Motor neuron (in vitro differentiated cells): ENCODE results near the gene SGCA. TPM values are rescaled to one million over a fixed set of nuclear protein-coding genes. Genes with fewer than 3 reads are reported as not detected.
A peak's percentile ranks its signal among the peaks of the same experiment; 100 is the strongest.

Experiments
- ATAC-seq, 8 experiments: fragments of 200-7000 bp; cut with Tn5 transposase; replicated peaks in 6 of 8; 2 replicates each; pipeline ENCODE4 v1.8.0; 2021; ENCODE audit warnings: mild to moderate bottlenecking in 8 of 8, moderate library complexity in 8 of 8
- H3K27ac ChIP-seq, 2 donors: fragments of 250-450 bp; sonication (Bioruptor Pico); 2 replicates each; pipeline ENCODE4 v1.9.0; 2021; ENCODE audit warnings: antibody characterized with exemption in 2 of 2, mild to moderate bottlenecking in 2 of 2, moderate library complexity in 1 of 2
- H3K4me1 ChIP-seq, 2 donors: fragments of 250-450 bp; sonication (Bioruptor Pico); replicated peaks in 1 of 2; 2 replicates each; pipeline ENCODE4 v1.6.1; 2021; ENCODE audit warnings: antibody characterized with exemption in 2 of 2, mild to moderate bottlenecking in 2 of 2, moderate library complexity in 1 of 2
- H3K4me3 ChIP-seq, 5 donors: fragments of 250-450 bp; sonication (Bioruptor Pico); 2 replicates each; pipeline ENCODE4 v1.9.0; 2021; ENCODE audit warnings: antibody characterized with exemption in 5 of 5, mild to moderate bottlenecking in 5 of 5, moderate library complexity in 4 of 5
- WGBS, 10 experiments: fragments of 450-650 bp; shearing (Covaris generic); methylation state at CpG; one replicate each; pipeline ENCODE4 v1.0.0; 2022; 5-methylcytosine and 5-hydroxymethylcytosine counted together
- in situ Hi-C, 9 experiments: fragments of 400-800 bp; cut with MboI; loops; one replicate each; pipeline ENCODE4 v1.15.0; 2021; ENCODE audit warnings: low sequenced_read_pairs in 9 of 9, low pct_unique_long_range_greater_than_20kb in 2 of 9; ENCODE audit not compliant: unreplicated experiment in 9 of 9
- total RNA-seq, 8 experiments: library from RNA; unstranded; fragments of 300-600 nt; gene quantifications; 2 replicates each; pipeline versions ENCODE4 v1.2.3 to v1.2.4, GENCODE V29; 2022

Gene SGCA
- total RNA-seq, result 1 to 10 TPM in 3 of 8 experiments, under 1 TPM in 3, not detected in 2; 0.22 to 3.4 (median 1.1) TPM

GRCh38 chr17:50165867-50166517 lies at the start of gene SGCA:
TSS of gene SGCA (plus strand) at chr17:50166005. CDS start at chr17:50166041, 36 bp downstream.
- peaks cover 5 to 6% of the 10 kb centered on the region in 2 donors for H3K4me1 ChIP-seq
- H3K4me3 ChIP-seq, result no peak within 1 kb of the TSS
- H3K27ac ChIP-seq, result no peak within 1 kb of the TSS
- ATAC-seq, result peak in 2 of 8 experiments; percentile 4 to 7
- in situ Hi-C loops, result no loop called here
- 40 to 64% methylated on average over 2 of the region's 15 CpGs; no CpG with 5 or more reads in 8 of the 10 experiments for WGBS, 10 experiments

- ATAC-seq, result peak; percentile 59 to 96 (median 90)
- in situ Hi-C loops, result no loop called here
- Histone ChIP-seq H3K27ac (peak overlapping the region in 1 of 2 donors; percentile 8), H3K4me1 (peaks cover 0 to 4% of the 10 kb centered on the region in 2 donors), H3K4me3 (peak overlapping the region in 1 of 5 donors; percentile 1)
- WGBS, 10 experiments, result 3% methylated on average over 8 of the region's 64 CpGs; no CpG with 5 or more reads in 9 of the 10 experiments
Measured at GRCh38 chr17:50117202-50118051, 48.4 kb upstream of the SGCA start.

GRCh38 chr17:50118076-50118827 lies 47.6 kb upstream of the SGCA start:
- ATAC-seq, result no peak
- H3K4me1 ChIP-seq, result peaks cover 3 to 7% of the 10 kb centered on the region in 2 donors
- H3K4me3 ChIP-seq, result no peak overlapping the region
- 67 to 100% (median 90%) methylated on average over 1 to 13 of the region's 23 CpGs; no CpG with 5 or more reads in 4 of the 10 experiments for WGBS, 10 experiments
- in situ Hi-C loops, result no loop called here
- no peak overlapping the region for H3K27ac ChIP-seq

- in situ Hi-C loops, result no loop called here
- no peak for ATAC-seq
- WGBS, 10 experiments, result 60 to 88% (median 70%) methylated on average over 1 to 2 of the region's 4 CpGs; no CpG with 5 or more reads in 6 of the 10 experiments
- Histone ChIP-seq H3K27ac (no peak overlapping the region), H3K4me3 (no peak overlapping the region), H3K4me1 (peaks cover 9 to 13% of the 10 kb centered on the region in 2 donors)
Measured at GRCh38 chr17:50118828-50119218, 47.0 kb upstream of the SGCA start.

GRCh38 chr17:50120475-50121253 lies 45.1 kb upstream of the SGCA start:
- Histone ChIP-seq H3K4me1 (peaks cover 16 to 18% of the 10 kb centered on the region in 2 donors), H3K27ac (no peak overlapping the region), H3K4me3 (no peak overlapping the region)
- no peak for ATAC-seq
- in situ Hi-C loops, result no loop called here
- WGBS, 10 experiments, result 56 to 100% (median 84%) methylated on average over 1 to 5 of the region's 7 CpGs; no CpG with 5 or more reads in 1 of the 10 experiments

- peaks cover 14 to 19% of the 10 kb centered on the region in 2 donors for H3K4me1 ChIP-seq
- WGBS, 10 experiments, result 80% methylated on average over 1 of the region's 3 CpGs; no CpG with 5 or more reads in 8 of the 10 experiments
- H3K4me3 ChIP-seq, result no peak overlapping the region
- peak overlapping the region in 1 of 2 donors; percentile 67 for H3K27ac ChIP-seq
- in situ Hi-C loops, result no loop called here
- peak in 1 of 8 experiments; percentile 6 for ATAC-seq
Measured at GRCh38 chr17:50122945-50123344, 42.9 kb upstream of the SGCA start.

GRCh38 chr17:50123649-50124349 lies 42.0 kb upstream of the SGCA start:
- peaks cover 19 to 25% of the 10 kb centered on the region in 2 donors for H3K4me1 ChIP-seq
- ATAC-seq, result peak; percentile 60 to 95 (median 85)
- in situ Hi-C loops, result no loop called here
- WGBS, 10 experiments, result 0 to 75% (median 48%) methylated on average over 1 to 5 of the region's 12 CpGs; no CpG with 5 or more reads in 3 of the 10 experiments
- no peak overlapping the region for H3K4me3 ChIP-seq
- peak overlapping the region; percentile 60 to 67 for H3K27ac ChIP-seq

GRCh38 chr17:50125420-50125997 lies 40.3 kb upstream of the SGCA start:
- WGBS, 10 experiments, result 80 to 100% (median 100%) methylated on average over 1 to 2 of the region's 4 CpGs; no CpG with 5 or more reads in 4 of the 10 experiments
- in situ Hi-C loops, result no loop called here
- Histone ChIP-seq H3K27ac (no peak overlapping the region), H3K4me1 (peaks cover 20 to 26% of the 10 kb centered on the region in 2 donors), H3K4me3 (no peak overlapping the region)
- ATAC-seq, result no peak

- Histone ChIP-seq H3K4me3 (no peak overlapping the region), H3K4me1 (peaks cover 27 to 33% of the 10 kb centered on the region in 2 donors), H3K27ac (peak overlapping the region in 1 of 2 donors; percentile 97)
- in situ Hi-C loops, result no loop called here
- whole genome bisulfite sequencing, 10 experiments, result 0 to 100% (median 94%) methylated on average over 1 to 5 of the region's 6 CpGs; no CpG with 5 or more reads in 3 of the 10 experiments
- no peak for ATAC-seq
Measured at GRCh38 chr17:50127697-50128361, 38.0 kb upstream of the SGCA start.

GRCh38 chr17:50128441-50129352 lies 37.1 kb upstream of the SGCA start:
- Histone ChIP-seq H3K4me3 (peak overlapping the region; percentile 42 to 67 (median 61)), H3K4me1 (peaks cover 28 to 31% of the 10 kb centered on the region in 2 donors), H3K27ac (peak overlapping the region; percentile 92 to 97)
- peak in 3 of 8 experiments; percentile 1 to 5 (median 5) for ATAC-seq
- 0 to 41% (median 14%) methylated on average over 2 to 6 of the region's 32 CpGs; no CpG with 5 or more reads in 6 of the 10 experiments for WGBS, 10 experiments
- in situ Hi-C loops, result no loop called here
